Mucosa of stomach (tissue), 1 donor: Measurements from ENCODE around the gene R3HDM4.
A peak's percentile ranks its signal among the peaks of the same experiment; 100 is the strongest.
"Not testable (repeated sequence)": the region's sequence is repeated elsewhere in the genome, so short reads cannot be mapped to it uniquely, and the experiment has no call there.

Experiments
- H3K27me3 ChIP-seq: one replicate; pipeline ENCODE4 v1.7.0; 2013; ENCODE audit warnings: mild to moderate bottlenecking, low read length; ENCODE audit not compliant: control insufficient read depth, insufficient read depth
- H3K36me3 ChIP-seq: one replicate; pipeline ENCODE4 v1.7.0; 2013; ENCODE audit warnings: low read length; ENCODE audit not compliant: control insufficient read depth, insufficient read depth
- H3K4me1 ChIP-seq: one replicate; pipeline ENCODE4 v1.7.0; 2013; ENCODE audit warnings: mild to moderate bottlenecking, low read length; ENCODE audit not compliant: control insufficient read depth, insufficient read depth
- H3K4me3 ChIP-seq: one replicate; pipeline ENCODE4 v1.7.0; 2013; ENCODE audit warnings: low read length
- H3K9ac ChIP-seq: one replicate; pipeline ENCODE4 v1.7.0; 2013; ENCODE audit warnings: mild to moderate bottlenecking, low read length, moderate library complexity
- H3K9me3 ChIP-seq: one replicate; pipeline ENCODE4 v1.7.0; 2013; ENCODE audit warnings: mild to moderate bottlenecking, low read length, moderate library complexity; ENCODE audit not compliant: control insufficient read depth
- donor health status: Pancreatic carcinoma.

R3HDM4 gene

GRCh38 chr19:900043-900301 lies 13.0 kb downstream of the R3HDM4 start:
- Histone ChIP-seq H3K36me3 (no peaks in the 10 kb centered on the region), H3K27me3 (no peaks in the 10 kb centered on the region), H3K4me3 (no peak overlapping the region), H3K9ac (no peak overlapping the region), H3K9me3 (no peaks in the 10 kb centered on the region), H3K4me1 (peaks cover 9% of the 10 kb centered on the region)

- Histone ChIP-seq H3K27me3 (no peaks in the 10 kb centered on the region), H3K4me3 (no peak overlapping the region), H3K9me3 (no peaks in the 10 kb centered on the region), H3K4me1 (peaks cover 9% of the 10 kb centered on the region), H3K36me3 (no peaks in the 10 kb centered on the region), H3K9ac (no peak overlapping the region)
Measured at GRCh38 chr19:899336-900042, 13.5 kb downstream of the R3HDM4 start.

- Histone ChIP-seq H3K4me3 (no peak overlapping the region), H3K9me3 (no peaks in the 10 kb centered on the region)
Measured at GRCh38 chr19:898663-899062, 14.4 kb downstream of the R3HDM4 start.

DNA sequence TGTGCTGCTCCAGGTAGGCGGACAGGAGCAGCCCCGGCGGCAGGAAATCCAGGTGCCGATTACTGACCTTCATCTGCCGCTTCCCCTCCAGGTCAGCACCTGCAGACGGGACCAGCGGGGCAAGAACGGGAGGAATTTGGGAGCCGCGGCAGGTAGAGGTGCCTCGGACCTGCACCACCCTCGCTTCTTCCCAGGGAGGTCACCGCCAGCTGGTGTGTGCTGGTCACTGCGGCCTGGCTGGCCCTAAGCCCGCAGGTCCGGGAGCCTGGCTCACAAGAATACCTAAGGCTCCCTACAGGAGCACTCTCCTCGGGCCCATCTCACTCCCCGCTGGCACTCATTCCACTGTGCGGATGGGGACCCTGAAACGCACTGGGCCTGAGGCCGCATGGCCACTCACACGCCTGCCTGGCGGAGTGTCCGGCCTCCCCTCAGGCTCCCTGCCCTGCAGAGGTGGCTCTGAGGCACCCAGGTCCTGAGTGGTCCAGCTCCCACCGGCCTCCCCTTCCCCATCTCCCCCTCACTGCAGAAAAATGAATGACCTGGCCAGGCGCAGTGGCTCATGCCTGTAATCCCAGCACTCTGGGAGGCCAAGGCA lies 15.5 kb downstream of the R3HDM4 start:
- no peaks in the 10 kb centered on the region for H3K36me3 ChIP-seq
- H3K9ac ChIP-seq = no peak overlapping the region
- no peaks in the 10 kb centered on the region for H3K9me3 ChIP-seq
- H3K4me3 ChIP-seq = no peak overlapping the region
- no peaks in the 10 kb centered on the region for H3K27me3 ChIP-seq
- peaks cover 4% of the 10 kb centered on the region for H3K4me1 ChIP-seq

More at GRCh38 chr19:898663-899062, 14.4 kb downstream of the R3HDM4 start:
- Histone ChIP-seq H3K4me1 (peaks cover 9% of the 10 kb centered on the region), H3K9ac (no peak overlapping the region), H3K36me3 (no peaks in the 10 kb centered on the region), H3K27me3 (no peaks in the 10 kb centered on the region)

GRCh38 chr19:896999-897398 lies 16.0 kb downstream of the R3HDM4 start:
- H3K9me3 ChIP-seq = no peaks in the 10 kb centered on the region
- no peaks in the 10 kb centered on the region for H3K27me3 ChIP-seq
- peaks cover 4% of the 10 kb centered on the region for H3K4me1 ChIP-seq
- no peak overlapping the region for H3K9ac ChIP-seq
- H3K4me3 ChIP-seq = no peak overlapping the region
- no peaks in the 10 kb centered on the region for H3K36me3 ChIP-seq

DNA sequence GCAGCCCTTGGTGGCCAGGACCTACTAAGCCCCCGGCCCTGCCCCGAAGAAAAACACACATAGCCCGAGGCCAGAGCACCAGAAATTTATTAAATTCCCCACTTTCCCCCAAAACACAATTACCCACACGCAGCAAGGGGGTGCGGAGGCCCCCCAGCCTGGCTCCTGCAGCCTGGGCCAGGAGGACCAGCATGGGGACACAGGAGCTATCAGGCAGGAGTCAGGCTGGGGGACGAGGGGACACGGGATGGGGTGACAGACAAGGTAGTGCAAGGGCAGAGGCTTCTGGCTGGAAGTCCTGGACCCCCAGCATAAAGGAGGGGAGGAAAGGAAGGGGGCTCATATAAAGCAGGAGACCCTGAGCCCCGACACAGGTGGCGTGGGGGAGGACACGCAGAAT lies 16.6 kb downstream of the R3HDM4 start:
- H3K9ac ChIP-seq = no peak overlapping the region
- H3K9me3 ChIP-seq = no peaks in the 10 kb centered on the region
- H3K36me3 ChIP-seq = no peaks in the 10 kb centered on the region
- no peaks in the 10 kb centered on the region for H3K27me3 ChIP-seq
- peaks cover 4% of the 10 kb centered on the region for H3K4me1 ChIP-seq
- H3K4me3 ChIP-seq = no peak overlapping the region

DNA sequence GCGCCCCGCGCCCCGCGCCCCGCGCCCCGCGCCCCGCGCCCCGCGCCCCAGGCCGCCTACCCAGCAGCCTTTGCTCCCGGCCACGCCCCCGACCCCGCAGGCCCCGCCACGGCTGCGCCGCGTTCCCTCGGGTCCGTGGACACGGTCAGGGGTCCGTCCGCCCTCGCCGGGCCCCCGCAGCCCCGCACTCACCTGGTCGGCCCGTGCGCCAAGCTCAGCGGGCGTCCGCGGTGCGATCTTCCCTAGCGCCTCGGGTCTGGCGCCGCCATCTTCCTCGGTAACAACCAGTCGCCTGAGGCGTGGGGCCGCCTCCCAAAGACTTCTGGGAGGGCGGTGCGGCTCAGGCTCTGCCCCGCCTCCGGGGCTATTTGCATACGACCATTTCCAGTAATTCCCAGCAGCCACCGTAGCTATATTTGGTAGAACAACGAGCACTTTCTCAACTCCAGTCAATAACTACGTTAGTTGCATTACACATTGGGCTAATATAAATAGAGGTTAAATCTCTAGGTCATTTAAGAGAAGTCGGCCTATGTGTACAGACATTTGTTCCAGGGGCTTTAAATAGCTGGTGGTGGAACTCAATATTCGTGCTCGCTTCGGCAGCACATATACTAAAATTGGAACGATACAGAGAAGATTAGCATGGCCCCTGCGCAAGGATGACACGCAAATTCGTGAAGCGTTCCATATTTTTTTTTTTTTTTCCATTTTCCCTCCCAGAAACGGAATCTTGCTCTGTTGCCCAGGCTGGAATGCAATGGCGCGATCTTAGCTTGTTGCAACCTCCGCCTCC lies 19.9 kb downstream of the R3HDM4 start, which contains the start of the genes MED16 and RNU6-9:
Gene MED16, minus strand, starts transcription at position 294 of the 796 bp plus-strand sequence. CDS start 2,056 bp downstream, outside the sequence.
Gene RNU6-9, plus strand, starts transcription at position 591 of the 796 bp plus-strand sequence.
- Histone ChIP-seq H3K4me1 (peaks cover 5% of the 10 kb centered on the region), H3K9ac (peak within 1 kb of the TSS; percentile 96), H3K9me3 (no peaks in the 10 kb centered on the region), H3K4me3 (peak within 1 kb of the TSS; percentile 77), H3K27me3 (no peaks in the 10 kb centered on the region), H3K36me3 (no peaks in the 10 kb centered on the region)

GRCh38 chr19:892243-892893 lies 20.7 kb downstream of the R3HDM4 start:
- peaks cover 5% of the 10 kb centered on the region for H3K4me1 ChIP-seq
- peak overlapping the region; percentile 96 for H3K9ac ChIP-seq
- H3K36me3 ChIP-seq = no peaks in the 10 kb centered on the region
- peak overlapping the region; percentile 77 for H3K4me3 ChIP-seq
- H3K27me3 ChIP-seq = no peaks in the 10 kb centered on the region
- H3K9me3 ChIP-seq = no peaks in the 10 kb centered on the region

GRCh38 chr19:891421-892200 lies 21.4 kb downstream of the R3HDM4 start:
- H3K4me1 ChIP-seq, H3K27me3 ChIP-seq, H3K36me3 ChIP-seq, H3K9me3 ChIP-seq: not testable (repeated sequence)
- Histone ChIP-seq H3K9ac (peak overlapping the region; percentile 96), H3K4me3 (peak overlapping the region; percentile 77)

DNA sequence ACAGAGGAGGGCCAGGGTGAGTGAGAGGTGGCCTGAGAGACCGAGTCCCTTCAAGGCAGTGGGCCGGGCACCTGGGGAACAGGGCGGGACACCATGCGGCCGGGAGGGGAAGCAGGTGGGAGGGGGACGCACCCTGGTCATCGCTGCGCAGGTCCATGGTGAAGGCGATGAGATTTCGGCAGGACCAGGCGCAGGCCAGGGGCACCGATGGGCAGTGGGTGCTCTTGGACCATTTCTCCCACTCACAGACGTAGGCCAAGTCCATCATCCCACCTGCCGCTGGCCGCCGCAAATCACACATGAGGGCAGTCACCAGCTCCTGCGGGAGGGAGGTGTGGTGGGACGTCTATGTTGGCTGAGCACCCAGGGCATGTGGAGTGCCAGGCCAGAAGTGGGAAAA lies 22.2 kb downstream of the R3HDM4 start:
- H3K36me3 ChIP-seq = no peaks in the 10 kb centered on the region

DNA sequence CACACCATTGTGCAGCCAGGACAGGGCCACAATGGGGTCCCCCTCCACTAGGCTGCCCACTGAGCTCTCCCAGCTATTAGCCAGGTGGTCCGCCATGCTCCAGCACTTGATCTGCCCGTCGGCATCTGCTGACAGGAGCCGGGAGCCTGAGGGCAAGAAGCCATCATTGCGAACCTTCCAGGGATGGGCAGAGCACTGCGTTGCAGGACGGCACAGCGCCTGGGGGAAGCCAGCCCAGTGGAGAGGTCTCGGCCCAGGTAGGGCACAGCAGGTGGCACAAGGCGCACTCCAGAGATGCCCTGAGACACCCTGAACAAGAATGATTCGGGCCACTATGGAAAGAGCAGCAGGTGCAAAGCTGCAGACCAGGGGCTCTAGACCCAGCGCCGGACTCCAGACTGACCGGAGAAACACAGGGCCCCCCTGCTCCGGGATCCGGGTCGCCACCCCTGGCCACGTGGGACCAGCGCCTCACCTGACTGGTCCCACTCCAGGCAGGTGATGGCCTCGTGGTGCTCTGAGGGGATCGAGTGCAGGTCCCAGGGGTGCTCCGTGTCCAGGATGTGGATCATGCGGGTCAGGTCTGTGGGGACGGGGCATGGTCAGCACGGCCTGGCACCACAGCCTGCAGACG lies 23.2 kb downstream of the R3HDM4 start:
- H3K9me3 ChIP-seq = no peaks in the 10 kb centered on the region
- no peaks in the 10 kb centered on the region for H3K27me3 ChIP-seq
- peaks cover 5% of the 10 kb centered on the region for H3K36me3 ChIP-seq
- H3K4me1 ChIP-seq = peaks cover 5% of the 10 kb centered on the region
- no peak overlapping the region for H3K4me3 ChIP-seq
- H3K9ac ChIP-seq = no peak overlapping the region

More for the DNA sequence above, 22.2 kb downstream of the R3HDM4 start:
- Histone ChIP-seq H3K9ac (no peak overlapping the region), H3K27me3 (no peaks in the 10 kb centered on the region), H3K9me3 (no peaks in the 10 kb centered on the region), H3K4me3 (no peak overlapping the region), H3K4me1 (peaks cover 5% of the 10 kb centered on the region)
